WTC11 (cell line): Measurements from ENCODE around the gene SMDT1. TPM values are rescaled to one million over a fixed set of nuclear protein-coding genes. Genes with fewer than 3 reads are reported as not detected.
A peak's percentile ranks its signal among the peaks of the same experiment; 100 is the strongest.

ENCODE experiments used
- ATAC-seq: fragments of 200-7000 bp; cut with Tn5 transposase; 2 replicates; pipeline ENCODE4 v1.10.0; 2021; ENCODE audit warnings: mild to moderate bottlenecking, moderate library complexity
- CTCF ChIA-PET: fragments of 300-600 bp; sonication (Branson Sonifier 250); formaldehyde crosslinking; loops from one replicate; lab custom pipeline; 2021; ENCODE audit warnings: antibody characterized with exemption; lab: Charles Lee
- POLR2A ChIA-PET: fragments of 350-600 bp; sonication (Branson Sonifier 250); formaldehyde crosslinking; loops from one replicate; lab custom pipeline; 2021; ENCODE audit warnings: antibody characterized with exemption; lab: Charles Lee
- DNase-seq: peaks from one replicate; pipeline ENCODE4 v3.0.0; 2021; ENCODE audit warnings: low spot score
- H3K27ac Mint-ChIP-seq: 2 replicates; pipeline ENCODE4 v1.8.0; 2021; ENCODE audit warnings: mixed read lengths
- H3K27me3 Mint-ChIP-seq: 2 replicates; pipeline ENCODE4 v1.8.0; 2021; ENCODE audit warnings: low read depth, mild to moderate bottlenecking, moderate library complexity, mixed read lengths
- H3K36me3 Mint-ChIP-seq: 2 replicates; pipeline ENCODE4 v1.8.0; 2021; ENCODE audit warnings: mixed read lengths
- H3K4me1 Mint-ChIP-seq: 2 replicates; pipeline ENCODE4 v1.8.0; 2022; ENCODE audit warnings: mixed read lengths
- H3K4me3 Mint-ChIP-seq: 2 replicates; pipeline ENCODE4 v1.8.0; 2021; ENCODE audit warnings: mild to moderate bottlenecking, moderate library complexity, mixed read lengths
- H3K9me3 Mint-ChIP-seq: 2 replicates; pipeline ENCODE4 v1.8.0; 2021; ENCODE audit warnings: mixed read lengths
- AFF4 ChIP-seq: sonication (generic); formaldehyde crosslinking; IDR thresholded peaks from 2 replicates; pipeline ENCODE4 v1.8.1; 2023; ENCODE audit warnings: mild to moderate bottlenecking, missing genetic modification reagents, borderline replicate concordance
- CREB1 ChIP-seq: sonication (generic); formaldehyde crosslinking; IDR thresholded peaks from 2 replicates; pipeline ENCODE4 v1.8.0; 2023; ENCODE audit warnings: mild to moderate bottlenecking, missing genetic modification reagents
- E2F5 ChIP-seq: sonication (generic); formaldehyde crosslinking; IDR thresholded peaks from 2 replicates; pipeline ENCODE4 v1.8.1; 2022; ENCODE audit warnings: mild to moderate bottlenecking, moderate library complexity, missing genetic modification reagents
- FOXK1 ChIP-seq: sonication (generic); formaldehyde crosslinking; IDR thresholded peaks from 2 replicates; pipeline ENCODE4 v1.8.0; 2022; ENCODE audit warnings: mild to moderate bottlenecking, moderate library complexity, missing genetic modification reagents
- FOXP4 ChIP-seq: sonication (generic); formaldehyde crosslinking; IDR thresholded peaks from 2 replicates; pipeline ENCODE4 v1.8.0; 2022; ENCODE audit warnings: mild to moderate bottlenecking, missing genetic modification reagents
- GTF2I ChIP-seq: fragments of 250-450 bp; sonication (Bioruptor Pico); conservative IDR thresholded peaks from 2 replicates; pipeline ENCODE4 v1.4.0; 2021; ENCODE audit warnings: mild to moderate bottlenecking
- IRF2 ChIP-seq: sonication (generic); formaldehyde crosslinking; IDR thresholded peaks from 2 replicates; pipeline ENCODE4 v1.8.0; 2022; ENCODE audit warnings: low read depth, missing genetic modification reagents, borderline replicate concordance
- MXD4 ChIP-seq: fragments of 250-450 bp; sonication (Bioruptor Pico); IDR thresholded peaks from 2 replicates; pipeline ENCODE4 v1.8.0; 2021; ENCODE audit warnings: mild to moderate bottlenecking, moderate library complexity, borderline replicate concordance
- NFATC4 ChIP-seq: fragments of 250-450 bp; sonication (Bioruptor Pico); IDR thresholded peaks from 2 replicates; pipeline ENCODE4 v1.9.0; 2021; ENCODE audit warnings: mild to moderate bottlenecking
- NFE2L1 ChIP-seq: sonication (generic); formaldehyde crosslinking; IDR thresholded peaks from 2 replicates; pipeline ENCODE4 v1.8.1; 2023; ENCODE audit warnings: missing genetic modification reagents
- NR3C1 ChIP-seq: sonication (generic); formaldehyde crosslinking; conservative IDR thresholded peaks from 2 replicates; pipeline ENCODE4 v1.8.1; 2023; ENCODE audit warnings: low read depth, mild to moderate bottlenecking, missing genetic modification reagents
- PRRX2 ChIP-seq: fragments of 250-450 bp; sonication (Bioruptor Pico); IDR thresholded peaks from 2 replicates; pipeline ENCODE4 v1.8.0; 2021; ENCODE audit warnings: mild to moderate bottlenecking
- TEAD4 ChIP-seq: sonication (generic); formaldehyde crosslinking; IDR thresholded peaks from 2 replicates; pipeline ENCODE4 v1.8.0; 2022; ENCODE audit warnings: mild to moderate bottlenecking, missing genetic modification reagents
- USF2 ChIP-seq: sonication (generic); formaldehyde crosslinking; IDR thresholded peaks from 2 replicates; pipeline ENCODE4 v1.8.1; 2023; ENCODE audit warnings: mild to moderate bottlenecking, missing genetic modification reagents, moderate library complexity
- ZBTB21 ChIP-seq: sonication (generic); formaldehyde crosslinking; IDR thresholded peaks from 2 replicates; pipeline ENCODE4 v1.8.1; 2023; ENCODE audit warnings: mild to moderate bottlenecking, missing genetic modification reagents, borderline replicate concordance
- ZMAT4 ChIP-seq: fragments of 250-450 bp; sonication (Bioruptor Pico); IDR thresholded peaks from 2 replicates; pipeline ENCODE4 v1.9.0; 2021; ENCODE audit warnings: mild to moderate bottlenecking
- ZNF396 ChIP-seq: fragments of 250-450 bp; sonication (Bioruptor Pico); IDR thresholded peaks from 2 replicates; pipeline ENCODE4 v1.8.0; 2021; ENCODE audit warnings: mild to moderate bottlenecking, moderate library complexity, borderline replicate concordance
- ZNF512 ChIP-seq: sonication (generic); formaldehyde crosslinking; IDR thresholded peaks from 2 replicates; pipeline ENCODE4 v1.8.1; 2022; ENCODE audit warnings: missing genetic modification reagents, borderline replicate concordance
- total RNA-seq: library from RNA; stranded (reverse); gene quantifications from 3 replicates; pipeline ENCODE4 v1.2.3, GENCODE V29; 2021
- TF ChIP-seq, protein P1 (sequence below): fragments of 250-450 bp; sonication (Bioruptor Pico); IDR thresholded peaks from 2 replicates; pipeline ENCODE4 v1.9.0; 2021; ENCODE audit warnings: mild to moderate bottlenecking

SMDT1 gene
- total RNA-seq, 1 experiment from 2014 or later: 39.9 TPM

- TF ChIP-seq AFF4 (CRISPR knock-in tag) (no peak), IRF2 (CRISPR knock-in tag) (no peak), USF2 (CRISPR knock-in tag) (no peak), NR3C1 (CRISPR knock-in tag) (no peak), FOXK1 (CRISPR knock-in tag) (no peak), PRRX2 (no peak), MXD4 (CRISPR knock-in tag) (no peak), FOXP4 (no peak)
Observed at GRCh38 chr22:42066937-42067336, 12.6 kb upstream of the SMDT1 start (continued).

DNA sequence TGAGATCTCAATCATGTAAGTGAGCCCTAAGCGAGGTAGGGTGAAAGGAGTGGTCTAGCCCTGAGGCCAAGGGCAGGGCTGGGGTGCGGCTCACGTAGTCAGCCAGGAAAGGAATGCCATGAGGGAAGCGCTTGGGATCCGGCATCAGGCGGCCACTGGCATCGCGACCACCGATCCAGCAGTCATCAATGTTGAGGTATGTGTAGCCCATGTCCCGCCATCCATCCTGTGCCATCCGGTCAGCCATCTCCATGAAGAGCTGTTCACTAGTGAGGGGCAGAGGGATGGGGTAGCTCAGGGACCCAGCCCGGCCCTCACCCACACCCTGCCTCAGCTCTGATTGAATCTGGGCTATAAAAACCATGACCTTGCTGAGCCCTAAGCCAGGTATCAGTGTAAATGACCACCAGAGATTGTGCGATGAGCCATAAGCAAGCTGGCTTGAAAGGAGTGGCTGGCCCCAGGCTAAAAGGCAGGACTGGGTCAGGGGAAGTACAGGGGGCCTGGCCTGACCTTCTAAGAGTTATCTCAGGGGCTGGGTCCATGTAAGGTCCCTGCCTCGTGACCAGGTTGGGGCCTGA, 11.7 kb upstream of the SMDT1 start:
- Mint-ChIP-seq H3K4me3 (no peak overlapping the region), H3K4me1 (peaks cover 49% of the 10 kb centered on the region)
- DNase-seq: peak; percentile 1
- no peak for ATAC-seq
- POLR2A ChIA-PET: no interaction called here
- CTCF ChIA-PET: interaction anchor here (1.0 kb wide), 1 partner anchor 142 kb away, joined by 3 read pairs; no protein-coding TSS in a partner anchor
- TF ChIP-seq, protein P1, sequence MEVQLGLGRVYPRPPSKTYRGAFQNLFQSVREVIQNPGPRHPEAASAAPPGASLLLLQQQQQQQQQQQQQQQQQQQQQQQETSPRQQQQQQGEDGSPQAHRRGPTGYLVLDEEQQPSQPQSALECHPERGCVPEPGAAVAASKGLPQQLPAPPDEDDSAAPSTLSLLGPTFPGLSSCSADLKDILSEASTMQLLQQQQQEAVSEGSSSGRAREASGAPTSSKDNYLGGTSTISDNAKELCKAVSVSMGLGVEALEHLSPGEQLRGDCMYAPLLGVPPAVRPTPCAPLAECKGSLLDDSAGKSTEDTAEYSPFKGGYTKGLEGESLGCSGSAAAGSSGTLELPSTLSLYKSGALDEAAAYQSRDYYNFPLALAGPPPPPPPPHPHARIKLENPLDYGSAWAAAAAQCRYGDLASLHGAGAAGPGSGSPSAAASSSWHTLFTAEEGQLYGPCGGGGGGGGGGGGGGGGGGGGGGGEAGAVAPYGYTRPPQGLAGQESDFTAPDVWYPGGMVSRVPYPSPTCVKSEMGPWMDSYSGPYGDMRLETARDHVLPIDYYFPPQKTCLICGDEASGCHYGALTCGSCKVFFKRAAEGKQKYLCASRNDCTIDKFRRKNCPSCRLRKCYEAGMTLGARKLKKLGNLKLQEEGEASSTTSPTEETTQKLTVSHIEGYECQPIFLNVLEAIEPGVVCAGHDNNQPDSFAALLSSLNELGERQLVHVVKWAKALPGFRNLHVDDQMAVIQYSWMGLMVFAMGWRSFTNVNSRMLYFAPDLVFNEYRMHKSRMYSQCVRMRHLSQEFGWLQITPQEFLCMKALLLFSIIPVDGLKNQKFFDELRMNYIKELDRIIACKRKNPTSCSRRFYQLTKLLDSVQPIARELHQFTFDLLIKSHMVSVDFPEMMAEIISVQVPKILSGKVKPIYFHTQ (CRISPR knock-in tag): no peak
- TF ChIP-seq TEAD4 (CRISPR knock-in tag): no peak
- TF ChIP-seq E2F5 (CRISPR knock-in tag): no peak
- TF ChIP-seq GTF2I (CRISPR knock-in tag): no peak
- no peak for TF ChIP-seq ZNF396 (CRISPR knock-in tag)
- no peak for TF ChIP-seq FOXK1 (CRISPR knock-in tag)
- no peak for TF ChIP-seq ZNF512
- no peak for TF ChIP-seq CREB1 (CRISPR knock-in tag)
- TF ChIP-seq ZMAT4 (CRISPR knock-in tag): no peak
- no peak for TF ChIP-seq NFATC4 (CRISPR knock-in tag)
- TF ChIP-seq NFE2L1 (CRISPR knock-in tag): no peak
- TF ChIP-seq ZBTB21: no peak
- TF ChIP-seq PRRX2: no peak
- TF ChIP-seq, all 79 proteins: peak for 0
- Mint-ChIP-seq H3K36me3 (peaks cover 32% of the 10 kb centered on the region), H3K27ac (no peak overlapping the region), H3K27me3 (peaks cover 18% of the 10 kb centered on the region), H3K9me3 (no peaks in the 10 kb centered on the region)
